Erythroblast (primary cell): Measurements from ENCODE around the gene CCSER2.

ENCODE experiments used
- GATA1 ChIP-seq: IDR thresholded peaks from 2 replicates; pipeline ENCODE4 v1.6.1; 2011; ENCODE audit warnings: low read depth, mild to moderate bottlenecking, control low read depth, low read length, moderate library complexity
- POLR2A ChIP-seq: IDR thresholded peaks from 2 replicates; pipeline ENCODE4 v1.6.1; 2011; ENCODE audit warnings: mild to moderate bottlenecking, low read length

DNA sequence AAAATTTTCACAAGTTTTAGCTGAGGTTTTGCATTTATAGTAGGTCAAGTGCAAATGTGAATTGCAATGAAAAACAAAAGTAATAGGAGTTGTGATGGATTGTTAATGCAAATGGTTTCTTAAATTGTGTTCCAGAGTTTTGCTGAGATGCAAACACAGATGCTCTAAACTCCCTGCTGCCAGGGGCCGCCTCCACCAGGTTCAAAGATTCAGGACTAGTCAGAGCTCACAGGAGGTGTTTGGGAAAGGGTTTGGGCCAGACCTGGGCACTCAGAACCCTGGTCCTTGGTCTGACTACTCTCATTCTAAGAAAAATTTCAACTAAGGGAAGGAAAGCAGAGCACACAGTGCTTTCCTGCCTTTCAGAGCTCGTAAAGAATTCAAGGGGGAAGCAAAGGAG, 193.1 kb downstream of the CCSER2 start:
- no peak for TF ChIP-seq POLR2A
- TF ChIP-seq GATA1: no peak
